ENCODE results near the gene ELF4. TPM values are rescaled to one million over a fixed set of nuclear protein-coding genes. Genes with fewer than 3 reads are reported as not detected.

ELF4 gene
- total RNA-seq, 1 experiment from 2014 or later = 19.2 TPM

DNA sequence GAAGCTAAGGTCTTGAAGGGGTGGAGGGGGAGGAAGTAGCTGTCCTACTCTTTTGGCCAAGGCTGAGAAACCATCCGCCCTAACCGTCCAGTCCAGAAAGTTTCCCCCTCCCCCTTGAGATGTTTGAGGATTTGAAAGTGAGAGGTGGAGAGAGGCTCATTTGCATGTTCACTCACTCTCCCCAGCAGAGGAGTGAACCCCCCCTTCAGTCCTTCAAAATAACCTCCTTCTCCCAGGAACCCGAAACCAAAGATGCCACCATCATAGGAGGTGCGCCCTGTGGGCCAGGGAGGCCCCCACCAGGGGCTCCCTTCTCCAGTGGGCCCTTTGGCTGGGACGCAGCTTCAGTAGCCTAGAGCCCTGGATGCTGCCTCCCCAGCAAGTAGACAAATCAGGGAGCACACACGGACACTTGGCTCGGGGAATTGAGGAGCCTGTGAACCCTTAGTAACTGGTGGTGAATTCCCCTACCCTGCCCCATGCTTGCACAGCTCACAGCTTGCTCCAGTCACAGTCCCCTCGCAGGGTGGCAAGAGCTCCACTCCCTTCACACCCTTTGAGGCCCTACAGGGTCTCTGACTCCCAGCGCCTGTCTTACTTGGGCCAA lies 25.6 kb downstream of the ELF4 start:
- intact Hi-C loops (cut with micrococcal nuclease) = no loop called here
- DNase-seq (ENCODE audit: low read depth, low spot score) (no peak), ATAC-seq (no peak)
- H3K27me3 ChIP-seq (ENCODE audit: insufficient read depth, low read length) = no peaks in the 10 kb centered on the region
- H3K4me3 ChIP-seq (replicated peaks in 1 of 2; ENCODE audit: low read depth in 1 of 2, low read length in 2 of 2) = no peak overlapping the region
- peaks cover 4% of the 10 kb centered on the region; the same call in 1 of the 2 replicates for H3K79me2 ChIP-seq (ENCODE audit: insufficient read depth, low read length)
- CTCF ChIA-PET = no interaction called here
- H3K9me3 ChIP-seq (ENCODE audit: control insufficient read depth in 1 of 2, insufficient read depth in 1 of 2, low read depth in 1 of 2, low read length in 2 of 2) = no peaks in the 10 kb centered on the region
- H3K4me1 ChIP-seq (ENCODE audit: control insufficient read depth in 1 of 2, insufficient read depth in 2 of 2, low read length in 2 of 2) = peaks cover 0 to 3% of the 10 kb centered on the region in 2 experiments; a peak in 1 of 4 replicates
- no peaks in the 10 kb centered on the region for H4K20me1 ChIP-seq (ENCODE audit: insufficient read depth)
- RAD21 ChIA-PET (ENCODE audit: low non-redundant PET in 1 of 2, low total read pairs in 2 of 2, uncharacterized antibody in 2 of 2, unreplicated experiment in 2 of 2) = no interaction called here
- POLR2A ChIA-PET = no interaction called here
- H3K36me3 ChIP-seq (ENCODE audit: control insufficient read depth in 1 of 2, insufficient read depth in 2 of 2, low read length in 2 of 2) = no peaks in the 10 kb centered on the region
- no peak overlapping the region for H3K27ac ChIP-seq (ENCODE audit: low read depth, low read length)
- no peak overlapping the region for H2AFZ ChIP-seq (ENCODE audit: low read depth, low read length, poor library complexity, severe bottlenecking)
- TF ChIP-seq FOSL1 (IDR thresholded peaks at IDR 0.05; ENCODE audit: low read depth) (no peak), ZNF274 (IDR thresholded peaks at IDR 0.05; ENCODE audit: low read depth, low read length) (no peak), POLR2AphosphoS5 (IDR thresholded peaks at IDR 0.05; ENCODE audit: low read depth, low read length) (no peak), JUND (IDR thresholded peaks at IDR 0.05) (no peak), EZH2phosphoT487 (IDR thresholded peaks at IDR 0.05; ENCODE audit: borderline replicate concordance) (no peak), CBX3 (IDR thresholded peaks at IDR 0.05; ENCODE audit: low read depth) (no peak), SIN3A (IDR thresholded peaks at IDR 0.05; ENCODE audit: low read depth) (no peak), ELF1 (IDR thresholded peaks at IDR 0.05; ENCODE audit: borderline replicate concordance, low read depth) (no peak), TCF7L2 (IDR thresholded peaks at IDR 0.05; ENCODE audit: borderline replicate concordance, extremely low read depth, insufficient read depth, insufficient read length) (no peak), EZH2 (IDR thresholded peaks at IDR 0.05) (no peak), ZFX (IDR thresholded peaks at IDR 0.05) (no peak), CEBPB (IDR thresholded peaks at IDR 0.05; ENCODE audit: low read depth) (no peak), EGR1 (IDR thresholded peaks at IDR 0.05; ENCODE audit: low read depth) (no peak), POLR2A (IDR thresholded peaks at IDR 0.05; ENCODE audit: borderline replicate concordance, extremely low read depth, insufficient read depth, insufficient read length) (no peak)
- TF ChIP-seq, protein P1, sequence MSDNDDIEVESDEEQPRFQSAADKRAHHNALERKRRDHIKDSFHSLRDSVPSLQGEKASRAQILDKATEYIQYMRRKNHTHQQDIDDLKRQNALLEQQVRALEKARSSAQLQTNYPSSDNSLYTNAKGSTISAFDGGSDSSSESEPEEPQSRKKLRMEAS (IDR thresholded peaks at IDR 0.05) = no peak
- TF ChIP-seq, protein P2, sequence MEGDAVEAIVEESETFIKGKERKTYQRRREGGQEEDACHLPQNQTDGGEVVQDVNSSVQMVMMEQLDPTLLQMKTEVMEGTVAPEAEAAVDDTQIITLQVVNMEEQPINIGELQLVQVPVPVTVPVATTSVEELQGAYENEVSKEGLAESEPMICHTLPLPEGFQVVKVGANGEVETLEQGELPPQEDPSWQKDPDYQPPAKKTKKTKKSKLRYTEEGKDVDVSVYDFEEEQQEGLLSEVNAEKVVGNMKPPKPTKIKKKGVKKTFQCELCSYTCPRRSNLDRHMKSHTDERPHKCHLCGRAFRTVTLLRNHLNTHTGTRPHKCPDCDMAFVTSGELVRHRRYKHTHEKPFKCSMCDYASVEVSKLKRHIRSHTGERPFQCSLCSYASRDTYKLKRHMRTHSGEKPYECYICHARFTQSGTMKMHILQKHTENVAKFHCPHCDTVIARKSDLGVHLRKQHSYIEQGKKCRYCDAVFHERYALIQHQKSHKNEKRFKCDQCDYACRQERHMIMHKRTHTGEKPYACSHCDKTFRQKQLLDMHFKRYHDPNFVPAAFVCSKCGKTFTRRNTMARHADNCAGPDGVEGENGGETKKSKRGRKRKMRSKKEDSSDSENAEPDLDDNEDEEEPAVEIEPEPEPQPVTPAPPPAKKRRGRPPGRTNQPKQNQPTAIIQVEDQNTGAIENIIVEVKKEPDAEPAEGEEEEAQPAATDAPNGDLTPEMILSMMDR (IDR thresholded peaks at IDR 0.05 in 2 of 3, conservative IDR thresholded peaks at IDR 0.05 in 1 of 3; ENCODE audit: borderline replicate concordance in 1 of 3, insufficient read depth in 1 of 3, low read depth in 2 of 3, low read length in 2 of 3) = no peak
- TF ChIP-seq, protein P3, sequence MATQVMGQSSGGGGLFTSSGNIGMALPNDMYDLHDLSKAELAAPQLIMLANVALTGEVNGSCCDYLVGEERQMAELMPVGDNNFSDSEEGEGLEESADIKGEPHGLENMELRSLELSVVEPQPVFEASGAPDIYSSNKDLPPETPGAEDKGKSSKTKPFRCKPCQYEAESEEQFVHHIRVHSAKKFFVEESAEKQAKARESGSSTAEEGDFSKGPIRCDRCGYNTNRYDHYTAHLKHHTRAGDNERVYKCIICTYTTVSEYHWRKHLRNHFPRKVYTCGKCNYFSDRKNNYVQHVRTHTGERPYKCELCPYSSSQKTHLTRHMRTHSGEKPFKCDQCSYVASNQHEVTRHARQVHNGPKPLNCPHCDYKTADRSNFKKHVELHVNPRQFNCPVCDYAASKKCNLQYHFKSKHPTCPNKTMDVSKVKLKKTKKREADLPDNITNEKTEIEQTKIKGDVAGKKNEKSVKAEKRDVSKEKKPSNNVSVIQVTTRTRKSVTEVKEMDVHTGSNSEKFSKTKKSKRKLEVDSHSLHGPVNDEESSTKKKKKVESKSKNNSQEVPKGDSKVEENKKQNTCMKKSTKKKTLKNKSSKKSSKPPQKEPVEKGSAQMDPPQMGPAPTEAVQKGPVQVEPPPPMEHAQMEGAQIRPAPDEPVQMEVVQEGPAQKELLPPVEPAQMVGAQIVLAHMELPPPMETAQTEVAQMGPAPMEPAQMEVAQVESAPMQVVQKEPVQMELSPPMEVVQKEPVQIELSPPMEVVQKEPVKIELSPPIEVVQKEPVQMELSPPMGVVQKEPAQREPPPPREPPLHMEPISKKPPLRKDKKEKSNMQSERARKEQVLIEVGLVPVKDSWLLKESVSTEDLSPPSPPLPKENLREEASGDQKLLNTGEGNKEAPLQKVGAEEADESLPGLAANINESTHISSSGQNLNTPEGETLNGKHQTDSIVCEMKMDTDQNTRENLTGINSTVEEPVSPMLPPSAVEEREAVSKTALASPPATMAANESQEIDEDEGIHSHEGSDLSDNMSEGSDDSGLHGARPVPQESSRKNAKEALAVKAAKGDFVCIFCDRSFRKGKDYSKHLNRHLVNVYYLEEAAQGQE (IDR thresholded peaks at IDR 0.05; ENCODE audit: low read depth) = no peak
- no peak overlapping the region for H3K9ac ChIP-seq (ENCODE audit: low read length)
- BruUV-seq (replicated peaks) = no TSS peak
- no peaks in the 10 kb centered on the region for H3K9me2 ChIP-seq (ENCODE audit: insufficient read depth)
- H3K4me2 ChIP-seq (ENCODE audit: low read length) = no peak overlapping the region
